ENCODE data around the gene ATP13A1.
"Not testable (repeated sequence)": the region's sequence is repeated elsewhere in the genome, so short reads cannot be mapped to it uniquely, and the experiment has no call there.

The ATP13A1 gene

GRCh38 chr19:19663256-19664120 is at the start of gene ATP13A1:
ATP13A1 (minus strand) TSS chr19:19663676; CDS start chr19:19663666, 10 bp downstream.
- peak within 1 kb of the TSS; percentile 96 for H3K4me3 ChIP-seq (ENCODE audit: low read depth, low read length)
- no peak for TF ChIP-seq CTCF (IDR thresholded peaks at IDR 0.05; ENCODE audit: low read depth, low read length)

DNA sequence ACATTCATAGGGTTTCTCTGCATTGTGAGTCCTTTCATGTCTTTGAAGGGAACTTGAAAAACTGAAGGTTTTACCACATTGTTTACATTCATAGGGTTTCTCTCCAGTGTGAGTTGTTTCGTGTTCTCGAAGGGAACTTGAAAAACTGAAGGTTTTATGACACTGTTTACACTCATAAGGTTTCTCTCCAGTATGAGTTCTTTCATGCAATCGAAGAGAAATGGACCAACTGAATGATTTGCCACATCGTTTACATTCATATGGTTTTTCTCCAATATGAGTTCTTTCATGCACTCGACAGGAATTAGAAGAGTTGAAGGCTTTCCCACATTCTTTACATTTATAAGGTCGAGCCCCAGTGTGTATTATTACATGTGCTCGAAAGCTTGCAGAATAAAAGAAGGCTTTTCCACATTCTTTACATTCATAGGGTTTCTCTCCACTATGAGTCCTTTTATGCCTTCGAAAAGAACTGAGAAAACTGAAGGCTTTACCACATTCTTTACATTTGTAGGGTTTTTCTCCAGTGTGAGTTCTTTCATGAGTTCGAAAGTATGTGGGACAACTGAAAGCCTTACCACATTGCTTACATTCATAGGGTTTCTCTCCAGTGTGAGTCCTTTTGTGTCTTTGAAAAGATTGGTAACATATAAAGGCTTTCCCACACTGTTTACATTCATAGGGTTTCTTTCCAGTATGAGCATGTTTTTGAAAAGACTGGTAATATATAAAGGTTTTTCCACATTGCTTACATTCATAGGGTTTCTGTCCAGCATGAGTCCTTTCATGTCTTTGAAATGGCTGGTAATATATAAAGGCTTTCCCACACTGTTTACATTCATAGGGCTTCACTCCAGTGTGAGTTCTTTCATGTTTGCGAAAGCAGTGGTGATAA is 48.7 kb upstream of the ATP13A1 start:
- H3K4me3 ChIP-seq (ENCODE audit: low read depth, low read length): no peak overlapping the region
- TF ChIP-seq CTCF (IDR thresholded peaks at IDR 0.05; ENCODE audit: low read depth, low read length): no peak

DNA sequence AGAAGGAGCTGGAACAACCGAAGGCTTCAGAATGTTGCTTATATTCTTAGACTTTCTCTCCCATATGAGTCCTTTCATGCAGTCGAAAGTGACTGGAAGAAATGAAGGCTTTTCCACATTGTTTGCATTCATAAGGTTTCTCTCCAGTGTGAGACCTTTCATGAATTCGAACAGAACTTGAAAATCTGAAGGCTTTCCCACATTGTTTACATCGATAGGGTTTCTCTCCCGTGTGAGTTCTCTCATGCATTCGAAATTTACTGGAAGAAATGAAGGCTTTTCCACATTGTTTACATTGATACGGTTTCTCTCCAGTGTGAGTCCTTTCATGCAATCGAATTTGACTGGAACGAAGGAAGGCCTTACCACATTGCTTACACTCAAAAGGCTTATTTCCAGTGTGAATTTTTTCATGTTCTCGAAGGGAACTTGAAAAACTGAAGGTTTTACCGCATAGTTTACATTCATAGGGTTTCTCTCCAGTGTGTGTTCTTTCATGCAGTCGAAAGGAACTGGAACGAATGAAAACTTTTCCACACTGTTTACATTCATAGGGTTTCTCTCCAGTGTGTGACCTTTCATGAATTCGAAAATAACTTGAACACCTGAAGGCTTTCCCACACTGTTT is 47.9 kb upstream of the ATP13A1 start:
- no peak for TF ChIP-seq CTCF (IDR thresholded peaks at IDR 0.05; ENCODE audit: low read depth, low read length)
- no peak overlapping the region for H3K4me3 ChIP-seq (ENCODE audit: low read depth, low read length)

DNA sequence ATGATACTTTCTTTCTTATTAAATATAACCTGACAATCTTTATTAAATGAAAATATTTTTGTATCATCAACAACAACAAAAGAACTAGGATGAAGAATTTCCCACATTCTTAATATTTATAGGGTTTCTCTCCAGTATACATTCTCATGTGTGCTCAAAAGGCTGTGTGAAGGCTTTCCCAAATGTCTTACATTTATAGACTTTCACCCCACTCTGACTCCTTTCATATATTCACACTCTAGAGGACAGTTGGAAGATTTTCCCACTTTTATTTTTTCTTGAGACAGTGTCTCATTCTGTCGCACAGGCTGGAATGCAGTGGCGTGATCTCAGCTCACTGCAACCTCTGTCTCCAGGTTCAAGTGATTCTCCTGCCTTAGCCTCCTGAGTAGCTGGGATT is 47.0 kb upstream of the ATP13A1 start:
- H3K4me3 ChIP-seq (ENCODE audit: low read depth, low read length): no peak overlapping the region
- TF ChIP-seq CTCF (IDR thresholded peaks at IDR 0.05; ENCODE audit: low read depth, low read length): no peak

GRCh38 chr19:19704836-19705235 is 41.4 kb upstream of the ATP13A1 start:
- no peak overlapping the region for H3K4me3 ChIP-seq (ENCODE audit: low read depth, low read length)
- TF ChIP-seq CTCF (IDR thresholded peaks at IDR 0.05; ENCODE audit: low read depth, low read length): no peak

DNA sequence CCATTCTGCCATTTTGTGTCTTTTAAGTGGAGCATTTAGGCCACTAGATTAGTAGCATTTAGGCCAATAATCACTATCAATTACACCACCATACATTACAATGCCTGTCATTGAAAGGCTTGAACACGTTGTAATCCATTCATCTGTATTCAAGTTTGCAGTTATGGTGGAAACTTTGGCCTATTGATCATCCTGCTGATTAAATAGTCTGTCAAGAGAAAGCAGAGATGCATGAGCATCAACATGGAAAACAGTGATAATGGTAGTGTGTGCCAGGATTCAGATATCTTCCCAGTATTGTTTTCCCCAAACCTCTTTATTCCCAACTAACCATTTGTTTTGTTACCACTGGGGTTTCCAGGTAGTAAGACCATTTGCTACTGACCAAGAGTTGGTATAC is 37.0 kb upstream of the ATP13A1 start:
- not testable (repeated sequence) for H3K4me3 ChIP-seq (ENCODE audit: low read depth, low read length)

DNA sequence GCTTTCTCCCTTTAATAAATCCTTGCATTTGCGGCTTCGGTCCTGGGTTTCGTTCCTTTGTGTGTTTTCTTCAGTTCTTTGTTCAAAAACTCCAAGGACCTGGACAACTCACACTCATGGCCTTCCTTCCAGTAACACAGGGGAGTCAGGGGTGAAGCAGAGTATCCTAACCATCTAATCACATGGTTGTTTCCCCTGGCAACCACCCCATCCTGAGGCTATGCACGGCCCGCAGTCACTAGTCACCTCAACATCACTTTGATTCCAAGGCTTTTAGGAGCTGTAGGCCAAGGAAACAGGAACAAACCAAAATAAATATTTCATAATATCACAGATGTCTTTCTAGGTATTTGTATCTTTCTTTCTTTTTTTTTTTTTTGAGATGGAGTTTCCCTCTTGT is 34.1 kb upstream of the ATP13A1 start:
- no peak for TF ChIP-seq CTCF (IDR thresholded peaks at IDR 0.05; ENCODE audit: low read depth, low read length)

More for the DNA sequence above, 34.1 kb upstream of the ATP13A1 start:
- no peak overlapping the region for H3K4me3 ChIP-seq (ENCODE audit: low read depth, low read length)

Data from WI38 (cell line).